ENCODE results near the gene DNAL4.
A peak's percentile ranks its signal among the peaks of the same experiment; 100 is the strongest.

The DNAL4 gene

GRCh38 chr22:38751422-38752346, 42.3 kb downstream of the DNAL4 start:
- H3K4me1 Mint-ChIP-seq, result peaks cover 59% of the 10 kb centered on the region
- DNase-seq (peak; percentile 77), ATAC-seq (peak; percentile 33)
- H3K4me3 Mint-ChIP-seq, result peak overlapping the region; percentile 92
- peak overlapping the region; percentile 98 for H3K27ac Mint-ChIP-seq
- peaks cover 41% of the 10 kb centered on the region for H3K36me3 Mint-ChIP-seq (ENCODE audit: low read depth)
- H3K9me3 Mint-ChIP-seq, result no peaks in the 10 kb centered on the region
- no peaks in the 10 kb centered on the region for H3K27me3 Mint-ChIP-seq

DNA sequence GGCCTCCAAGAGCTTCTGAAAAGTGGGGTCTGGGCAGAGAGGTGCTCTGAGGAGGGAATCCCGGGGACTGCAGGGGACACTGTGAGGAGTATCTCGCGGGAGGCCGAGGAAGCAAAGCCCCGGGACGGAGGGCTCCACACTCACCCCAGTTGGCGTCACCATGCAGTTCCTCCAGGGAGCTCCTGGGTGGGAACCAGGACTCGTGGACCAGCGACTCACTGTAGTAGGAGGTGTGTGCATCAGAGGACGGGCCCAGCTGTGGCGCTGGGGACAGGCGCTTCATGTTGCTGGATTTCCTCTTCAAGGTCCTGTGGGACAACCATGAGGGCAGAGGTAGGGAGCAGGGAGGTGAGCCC, 42.9 kb downstream of the DNAL4 start:
- Mint-ChIP-seq H3K27me3 (no peaks in the 10 kb centered on the region), H3K4me1 (peaks cover 55% of the 10 kb centered on the region), H3K9me3 (no peaks in the 10 kb centered on the region), H3K27ac (peak overlapping the region; percentile 98), H3K36me3 (ENCODE audit: low read depth) (peaks cover 42% of the 10 kb centered on the region), H3K4me3 (peak overlapping the region; percentile 92)
- DNase-seq (no peak), ATAC-seq (no peak)

DNA sequence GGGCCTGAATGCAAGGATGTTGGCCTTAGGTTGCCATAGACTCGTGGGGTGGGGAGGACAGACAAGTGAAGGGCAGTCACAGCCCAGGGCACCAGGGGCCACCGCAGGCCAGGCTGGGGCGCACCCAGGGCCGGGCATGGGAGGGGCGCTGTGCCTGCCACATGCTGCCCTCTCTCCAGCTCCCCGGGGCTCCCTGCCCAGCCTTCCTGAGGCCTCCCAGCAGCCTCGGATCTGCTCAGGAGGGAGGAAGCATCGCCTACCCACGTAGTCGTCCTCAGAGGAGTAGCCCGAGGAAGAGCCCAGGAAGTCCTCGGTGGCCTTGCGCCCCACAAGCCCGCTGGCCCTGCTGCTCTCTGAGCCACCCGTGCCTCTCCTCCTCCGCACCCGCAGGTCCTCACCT, 43.3 kb downstream of the DNAL4 start:
- Mint-ChIP-seq H3K4me3 (peak overlapping the region; percentile 92), H3K27ac (peak overlapping the region; percentile 72), H3K4me1 (peaks cover 57% of the 10 kb centered on the region), H3K27me3 (no peaks in the 10 kb centered on the region), H3K9me3 (no peaks in the 10 kb centered on the region), H3K36me3 (ENCODE audit: low read depth) (peaks cover 46% of the 10 kb centered on the region)
- no peak for DNase-seq
- no peak for ATAC-seq

DNA sequence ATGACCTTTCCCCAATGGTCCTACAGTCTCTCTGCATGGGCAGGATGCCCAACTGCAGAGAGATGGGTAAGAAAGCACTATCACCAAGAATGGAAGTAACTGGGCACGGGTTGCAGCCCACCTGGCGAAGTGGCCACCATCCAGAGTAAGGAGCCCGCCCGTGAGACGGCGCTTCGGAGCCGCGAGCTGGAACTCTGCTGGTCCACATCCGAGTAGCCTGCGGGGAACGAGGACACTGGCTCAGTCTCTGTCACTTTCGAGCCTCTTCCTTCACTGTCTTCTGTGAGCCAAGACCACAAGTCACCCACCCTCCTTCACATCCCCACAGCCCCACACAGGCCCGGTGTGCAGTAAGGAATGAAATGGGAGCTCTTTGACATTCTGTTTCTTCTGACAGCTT, 43.8 kb downstream of the DNAL4 start:
- peak overlapping the region; percentile 72 for H3K27ac Mint-ChIP-seq
- H3K36me3 Mint-ChIP-seq (ENCODE audit: low read depth), result peaks cover 50% of the 10 kb centered on the region
- no peak for ATAC-seq
- peak overlapping the region; percentile 38 for H3K4me3 Mint-ChIP-seq
- no peaks in the 10 kb centered on the region for H3K27me3 Mint-ChIP-seq
- peaks cover 57% of the 10 kb centered on the region for H3K4me1 Mint-ChIP-seq
- no peaks in the 10 kb centered on the region for H3K9me3 Mint-ChIP-seq
- DNase-seq, result no peak

- H3K4me1 Mint-ChIP-seq, result peaks cover 51% of the 10 kb centered on the region
- no peak overlapping the region for H3K4me3 Mint-ChIP-seq
- DNase-seq, result no peak
- H3K27me3 Mint-ChIP-seq, result no peaks in the 10 kb centered on the region
- H3K36me3 Mint-ChIP-seq (ENCODE audit: low read depth), result peaks cover 57% of the 10 kb centered on the region
- H3K9me3 Mint-ChIP-seq, result no peaks in the 10 kb centered on the region
- peak overlapping the region; percentile 19 for H3K27ac Mint-ChIP-seq
- no peak for ATAC-seq
These were observed 45.3 kb downstream of the DNAL4 start for GRCh38 chr22:38748487-38749136.

DNA sequence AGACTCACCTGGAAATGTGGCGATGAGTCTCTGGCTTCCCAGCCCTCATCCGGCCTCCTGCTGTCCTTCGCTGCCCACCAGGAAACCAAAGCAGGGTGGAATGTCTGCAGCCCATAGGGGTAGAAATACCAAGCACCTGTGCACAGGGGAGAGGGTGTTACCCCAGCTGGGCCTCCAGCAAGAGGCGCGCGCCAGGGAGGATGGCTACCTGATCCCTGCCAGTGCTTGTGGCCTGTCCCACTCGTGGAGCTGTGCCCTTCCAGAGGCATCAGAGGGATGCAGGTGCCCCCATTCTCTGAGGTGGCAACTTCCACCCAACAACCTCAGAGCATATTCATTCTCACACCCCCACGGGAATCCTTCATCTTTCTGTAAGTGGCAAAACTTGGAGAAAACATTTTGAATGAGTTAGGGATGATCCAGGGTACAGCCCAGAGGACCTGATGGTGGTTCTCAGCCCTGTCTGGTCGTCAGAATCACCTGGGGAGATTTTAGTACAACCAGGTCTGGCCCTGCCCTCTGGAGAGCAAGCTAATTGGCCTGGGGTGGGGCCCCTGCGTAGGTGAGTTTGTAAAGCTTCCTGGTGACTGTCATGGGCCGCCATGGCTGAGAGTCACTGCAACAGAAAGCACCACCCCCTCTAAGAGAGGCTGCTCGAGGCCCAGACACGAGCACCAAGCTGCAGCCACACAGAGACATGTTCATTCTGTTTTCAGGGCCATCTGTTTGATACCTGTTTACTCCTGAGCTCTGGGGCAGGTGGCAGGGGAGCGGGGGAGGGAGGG, 48.1 kb downstream of the DNAL4 start:
- Mint-ChIP-seq H3K4me3 (no peak overlapping the region), H3K9me3 (no peaks in the 10 kb centered on the region), H3K27me3 (no peaks in the 10 kb centered on the region), H3K36me3 (ENCODE audit: low read depth) (peaks cover 62% of the 10 kb centered on the region), H3K27ac (no peak overlapping the region), H3K4me1 (peaks cover 29% of the 10 kb centered on the region)
- no peak for DNase-seq
- ATAC-seq, result no peak

- DNase-seq (no peak), ATAC-seq (no peak)
- Mint-ChIP-seq H3K27ac (no peak overlapping the region), H3K36me3 (ENCODE audit: low read depth) (peaks cover 61% of the 10 kb centered on the region), H3K4me1 (peaks cover 22% of the 10 kb centered on the region), H3K27me3 (no peaks in the 10 kb centered on the region), H3K9me3 (no peaks in the 10 kb centered on the region), H3K4me3 (no peak overlapping the region)
These were observed 49.0 kb downstream of the DNAL4 start for GRCh38 chr22:38744981-38745380.

GRCh38 chr22:38742176-38742942, 51.6 kb downstream of the DNAL4 start:
- no peak for ATAC-seq
- no peaks in the 10 kb centered on the region for H3K9me3 Mint-ChIP-seq
- H3K4me3 Mint-ChIP-seq, result no peak overlapping the region
- peaks cover 55% of the 10 kb centered on the region for H3K36me3 Mint-ChIP-seq (ENCODE audit: low read depth)
- no peak overlapping the region for H3K27ac Mint-ChIP-seq
- H3K4me1 Mint-ChIP-seq, result peaks cover 11% of the 10 kb centered on the region
- no peaks in the 10 kb centered on the region for H3K27me3 Mint-ChIP-seq
- no peak for DNase-seq

DNA sequence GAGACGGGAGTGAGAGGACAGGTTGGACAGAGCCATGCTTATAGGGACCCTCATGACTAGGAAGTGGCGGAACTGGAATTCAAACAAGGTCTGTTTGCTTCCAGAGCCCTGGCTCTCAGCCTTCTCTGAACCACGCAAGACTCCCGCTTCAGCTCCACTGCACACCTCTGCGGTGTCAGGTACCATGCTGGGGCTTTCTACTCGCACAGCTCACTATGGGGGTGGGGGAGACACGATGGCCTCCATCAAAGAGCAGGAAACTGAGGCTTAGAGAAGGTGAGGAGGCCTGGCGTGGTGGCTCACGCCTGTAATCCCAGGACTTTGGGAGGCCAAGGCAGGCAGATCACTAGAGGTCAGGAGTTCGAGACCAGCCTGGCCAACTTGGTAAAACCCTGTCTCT, 52.4 kb downstream of the DNAL4 start:
- ATAC-seq (no peak), DNase-seq (no peak)
- Mint-ChIP-seq H3K4me3 (no peak overlapping the region), H3K4me1 (peaks cover 15% of the 10 kb centered on the region), H3K9me3 (no peaks in the 10 kb centered on the region), H3K36me3 (ENCODE audit: low read depth) (peaks cover 59% of the 10 kb centered on the region), H3K27ac (peak overlapping the region; percentile 51), H3K27me3 (no peaks in the 10 kb centered on the region)

GRCh38 chr22:38741166-38741565, 52.8 kb downstream of the DNAL4 start:
- DNase-seq (no peak), ATAC-seq (no peak)
- Mint-ChIP-seq H3K27ac (peak overlapping the region; percentile 51), H3K4me3 (no peak overlapping the region), H3K27me3 (no peaks in the 10 kb centered on the region), H3K9me3 (no peaks in the 10 kb centered on the region), H3K36me3 (ENCODE audit: low read depth) (peaks cover 59% of the 10 kb centered on the region), H3K4me1 (peaks cover 15% of the 10 kb centered on the region)

DNA sequence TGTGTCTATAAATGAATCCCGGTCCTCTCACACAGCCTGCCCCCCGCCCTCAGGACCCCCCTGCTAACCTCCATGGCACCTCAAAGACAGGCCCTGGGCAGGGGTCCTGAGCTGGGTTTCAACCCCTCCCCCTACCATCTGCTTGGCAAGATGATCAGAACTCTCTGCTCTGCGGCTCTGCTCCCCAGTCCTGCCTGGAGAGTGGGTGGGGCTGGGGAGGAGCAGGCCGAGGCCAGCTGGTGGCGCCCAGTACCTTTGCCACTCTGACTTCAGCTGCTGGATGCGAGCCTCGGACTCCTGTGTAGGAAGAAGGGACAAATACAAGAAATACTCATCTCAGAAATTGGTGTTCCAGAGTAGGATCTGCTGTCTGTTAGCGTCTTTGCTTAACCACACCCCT, 53.2 kb downstream of the DNAL4 start:
- Mint-ChIP-seq H3K4me1 (peaks cover 16% of the 10 kb centered on the region), H3K36me3 (ENCODE audit: low read depth) (peaks cover 55% of the 10 kb centered on the region), H3K4me3 (no peak overlapping the region), H3K9me3 (no peaks in the 10 kb centered on the region), H3K27ac (peak overlapping the region; percentile 51), H3K27me3 (no peaks in the 10 kb centered on the region)
- no peak for DNase-seq
- no peak for ATAC-seq

DNA sequence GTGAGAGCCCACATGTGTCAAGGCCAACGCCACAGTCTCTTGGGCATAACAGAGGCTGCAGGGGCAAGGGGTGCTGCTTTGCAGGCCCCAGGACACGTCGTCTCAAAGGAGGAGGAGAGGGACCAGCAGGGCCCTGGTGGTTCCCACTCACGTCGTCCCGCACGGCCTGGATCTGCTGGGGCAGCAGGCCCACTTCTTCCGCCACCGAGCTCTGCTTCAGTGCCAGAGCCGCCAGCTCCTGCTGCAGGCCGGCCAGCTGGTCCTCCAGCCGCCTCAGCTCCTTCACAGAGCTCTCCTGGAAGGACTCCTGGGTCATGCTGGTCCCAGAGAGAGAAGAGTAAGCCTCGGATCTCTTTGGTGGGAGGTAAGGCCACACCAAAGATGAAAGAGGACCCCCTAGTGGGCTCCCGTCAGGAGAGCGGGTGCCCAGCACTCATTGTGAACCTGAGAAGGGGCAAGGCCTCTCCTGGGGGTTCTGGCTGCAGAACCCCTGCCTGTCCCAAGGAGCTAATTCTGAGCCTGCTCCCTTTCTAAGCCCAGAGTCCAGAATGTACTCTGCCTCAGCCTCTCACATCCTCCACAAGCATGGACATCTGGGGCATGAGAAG, 53.7 kb downstream of the DNAL4 start:
- peaks cover 20% of the 10 kb centered on the region for H3K4me1 Mint-ChIP-seq
- no peak overlapping the region for H3K4me3 Mint-ChIP-seq
- no peaks in the 10 kb centered on the region for H3K9me3 Mint-ChIP-seq
- ATAC-seq, result no peak
- peaks cover 52% of the 10 kb centered on the region for H3K36me3 Mint-ChIP-seq (ENCODE audit: low read depth)
- H3K27ac Mint-ChIP-seq, result peak overlapping the region; percentile 51
- no peak for DNase-seq
- H3K27me3 Mint-ChIP-seq, result no peaks in the 10 kb centered on the region

DNA sequence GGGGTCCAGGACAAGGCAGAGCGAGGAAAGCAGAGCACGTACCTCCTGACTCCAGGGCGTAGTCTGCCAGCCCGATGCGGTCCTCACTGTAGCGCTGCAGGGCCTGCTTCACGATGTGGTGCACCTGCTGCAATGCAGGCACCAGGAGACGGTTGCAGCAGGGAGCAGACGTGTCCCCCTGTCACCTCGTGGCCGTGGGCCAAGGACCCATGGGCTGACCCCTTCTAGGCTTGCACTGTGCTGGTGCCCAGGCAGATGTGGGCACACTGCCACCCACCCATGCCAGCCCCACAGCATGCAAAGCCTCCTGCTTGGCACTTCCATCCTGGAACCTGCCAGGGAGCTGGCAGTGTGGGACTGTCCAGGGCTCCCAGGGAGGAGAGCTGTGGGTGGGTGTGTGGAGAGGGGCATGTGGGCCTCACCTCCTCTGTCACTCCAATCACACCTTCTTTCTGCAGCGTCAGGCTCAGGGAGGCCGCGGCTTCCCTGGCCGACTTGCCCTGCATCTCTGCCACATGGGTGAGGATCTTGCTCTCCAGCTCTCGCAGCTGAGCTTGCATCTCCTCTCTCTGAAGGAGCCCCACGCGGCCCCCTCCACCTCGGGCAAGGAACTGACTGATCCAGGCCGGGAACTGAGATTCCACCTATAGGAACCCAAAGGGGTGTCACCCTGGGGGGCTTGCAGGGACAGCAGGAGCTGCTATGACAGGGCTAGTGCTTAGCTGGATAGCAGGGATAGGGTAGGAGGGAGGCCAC, 54.5 kb downstream of the DNAL4 start:
- Mint-ChIP-seq H3K27ac (no peak overlapping the region), H3K36me3 (ENCODE audit: low read depth) (peaks cover 49% of the 10 kb centered on the region), H3K27me3 (no peaks in the 10 kb centered on the region), H3K4me3 (no peak overlapping the region), H3K4me1 (peaks cover 18% of the 10 kb centered on the region), H3K9me3 (no peaks in the 10 kb centered on the region)
- DNase-seq (no peak), ATAC-seq (no peak)
